Mesodermal cell (in vitro differentiated cells): ENCODE measurements around the gene PDF.
"Not testable (repeated sequence)": the region's sequence is repeated elsewhere in the genome, so short reads cannot be mapped to it uniquely, and the experiment has no call there.

Source experiments
- H3K27ac ChIP-seq: 2 replicates; pipeline ENCODE4 v1.7.0; 2013; ENCODE audit warnings: mild to moderate bottlenecking, low read depth, low read length, moderate library complexity; ENCODE audit not compliant: severe bottlenecking
- H3K36me3 ChIP-seq: 2 replicates; pipeline ENCODE4 v1.7.1; 2013; ENCODE audit warnings: mild to moderate bottlenecking, low read length, moderate library complexity; ENCODE audit not compliant: control insufficient read depth, insufficient read depth
- H3K4me1 ChIP-seq: one replicate; pipeline ENCODE4 v1.7.1; 2013; ENCODE audit warnings: mild to moderate bottlenecking, low read length; ENCODE audit not compliant: insufficient read depth, control insufficient read depth, poor library complexity, severe bottlenecking
- H3K4me3 ChIP-seq: 2 replicates; pipeline ENCODE4 v1.7.0; 2013; ENCODE audit warnings: low read length, control low read depth, mild to moderate bottlenecking; ENCODE audit not compliant: insufficient read depth, poor library complexity, severe bottlenecking; ENCODE audit errors: extremely low read depth
- H3K9me3 ChIP-seq: 2 replicates; pipeline ENCODE4 v1.7.1; 2013; ENCODE audit warnings: mild to moderate bottlenecking, low read length, moderate library complexity; ENCODE audit not compliant: control insufficient read depth
- WGBS, 2 experiments: methylation state at CpG; one replicate each; pipeline ENCODE4 v1.1.5; 2013; ENCODE audit warnings: missing lambda C conversion rate in 2 of 2; ENCODE audit not compliant: insufficient coverage in 2 of 2; 5-methylcytosine and 5-hydroxymethylcytosine counted together

Gene PDF

GRCh38 chr16:69301861-69302260, 28.5 kb downstream of the PDF start:
- Histone ChIP-seq H3K27ac (no peak overlapping the region), H3K36me3 (peaks cover 24% of the 10 kb centered on the region), H3K4me3 (no peak overlapping the region), H3K9me3 (no peaks in the 10 kb centered on the region), H3K4me1 (no peaks in the 10 kb centered on the region)
- 83 to 93% methylated on average over 2 of the region's 4 CpGs for WGBS, 2 experiments

GRCh38 chr16:69301187-69301586, 29.2 kb downstream of the PDF start:
- Histone ChIP-seq H3K4me3 (no peak overlapping the region), H3K36me3 (peaks cover 24% of the 10 kb centered on the region), H3K4me1 (no peaks in the 10 kb centered on the region), H3K9me3 (no peaks in the 10 kb centered on the region), H3K27ac (no peak overlapping the region)
- WGBS, 2 experiments = 82 to 100% methylated on average over 1 of the region's 1 CpG

GRCh38 chr16:69298261-69298660, 32.1 kb downstream of the PDF start:
- Histone ChIP-seq H3K27ac (no peak overlapping the region), H3K36me3 (peaks cover 29% of the 10 kb centered on the region), H3K4me1 (no peaks in the 10 kb centered on the region), H3K9me3 (no peaks in the 10 kb centered on the region), H3K4me3 (no peak overlapping the region)
- WGBS, 2 experiments = 100% methylated on average over 1 to 2 of the region's 4 CpGs

- not testable (repeated sequence) for H3K27ac ChIP-seq, H3K9me3 ChIP-seq, H3K4me3 ChIP-seq, H3K4me1 ChIP-seq
- 75 to 96% methylated on average over 3 of the region's 7 CpGs for WGBS, 2 experiments
- H3K36me3 ChIP-seq = peaks cover 23% of the 10 kb centered on the region
Observed at GRCh38 chr16:69296771-69297170, 33.6 kb downstream of the PDF start.

- Histone ChIP-seq H3K4me3 (no peak overlapping the region), H3K36me3 (peaks cover 5% of the 10 kb centered on the region), H3K4me1 (no peaks in the 10 kb centered on the region), H3K27ac (no peak overlapping the region), H3K9me3 (no peaks in the 10 kb centered on the region)
- no CpG with 5 or more reads among the region's 1 CpG for whole genome bisulfite sequencing, 2 experiments
Observed at GRCh38 chr16:69294051-69294450, 36.3 kb downstream of the PDF start.

- no peak overlapping the region for H3K4me3 ChIP-seq
- no peaks in the 10 kb centered on the region for H3K9me3 ChIP-seq
- no peak overlapping the region for H3K27ac ChIP-seq
- H3K4me1 ChIP-seq = no peaks in the 10 kb centered on the region
- peaks cover 5% of the 10 kb centered on the region for H3K36me3 ChIP-seq
- WGBS, 2 experiments = 94 to 97% methylated on average over 3 of the region's 3 CpGs
Observed at GRCh38 chr16:69293401-69293800, 37.0 kb downstream of the PDF start.

GRCh38 chr16:69291657-69292056, 38.7 kb downstream of the PDF start:
- H3K4me3 ChIP-seq, H3K9me3 ChIP-seq, H3K4me1 ChIP-seq, H3K27ac ChIP-seq: not testable (repeated sequence)
- 98 to 100% methylated on average over 7 of the region's 9 CpGs for WGBS, 2 experiments
- H3K36me3 ChIP-seq = peaks cover 10% of the 10 kb centered on the region

GRCh38 chr16:69286941-69287713, 43.3 kb downstream of the PDF start:
- Histone ChIP-seq H3K4me3 (no peak overlapping the region), H3K4me1 (peaks cover 10% of the 10 kb centered on the region), H3K27ac (no peak overlapping the region), H3K9me3 (no peaks in the 10 kb centered on the region), H3K36me3 (peaks cover 25% of the 10 kb centered on the region)
- WGBS, 2 experiments = 89% methylated on average over 11 to 12 of the region's 13 CpGs

GRCh38 chr16:69285240-69285639, 45.1 kb downstream of the PDF start:
- Histone ChIP-seq H3K27ac (no peak overlapping the region), H3K9me3 (no peaks in the 10 kb centered on the region), H3K4me3 (no peak overlapping the region), H3K4me1 (peaks cover 10% of the 10 kb centered on the region), H3K36me3 (peaks cover 25% of the 10 kb centered on the region)
- WGBS, 2 experiments = 97 to 100% methylated on average over 1 to 2 of the region's 4 CpGs

GRCh38 chr16:69283851-69284250, 46.5 kb downstream of the PDF start:
- H3K9me3 ChIP-seq = no peaks in the 10 kb centered on the region
- 89 to 94% methylated on average over 2 to 4 of the region's 4 CpGs for WGBS, 2 experiments
- peaks cover 25% of the 10 kb centered on the region for H3K36me3 ChIP-seq
- no peak overlapping the region for H3K4me3 ChIP-seq
- no peak overlapping the region for H3K27ac ChIP-seq
- H3K4me1 ChIP-seq = peaks cover 10% of the 10 kb centered on the region

- Histone ChIP-seq H3K36me3 (peaks cover 4% of the 10 kb centered on the region), H3K4me1 (no peaks in the 10 kb centered on the region), H3K27ac (no peak overlapping the region), H3K9me3 (no peaks in the 10 kb centered on the region), H3K4me3 (no peak overlapping the region)
- no CpG with 5 or more reads among the region's 1 CpG for WGBS, 2 experiments
Observed at GRCh38 chr16:69277413-69277812, 53.0 kb downstream of the PDF start.
